Fibroblast of villous mesenchyme (primary cell): ENCODE measurements around the gene LTA. TPM values are rescaled to one million over a fixed set of nuclear protein-coding genes. Genes with fewer than 3 reads are reported as not detected.

ENCODE experiments used
- DNase-seq: peaks from one replicate; pipeline ENCODE4 v3.0.0-alpha.2; 2010; ENCODE audit warnings: low read depth
- H3K4me3 ChIP-seq: 2 replicates; pipeline ENCODE4 v1.5.1; 2011; ENCODE audit warnings: low read depth, mild to moderate bottlenecking, low read length
- total RNA-seq: library from RNA; depleted of rRNA; stranded (reverse); fragments of >200 nt; gene quantifications from 2 replicates; pipeline ENCODE4 v1.2.3, GENCODE V29; 2012
- TF ChIP-seq, protein P1 (sequence below): IDR thresholded peaks from 2 replicates; pipeline ENCODE4 v1.5.1; 2012; ENCODE audit warnings: low read depth, mild to moderate bottlenecking, low read length; ENCODE audit not compliant: insufficient read depth

The LTA gene
- total RNA-seq, 1 donor, result not detected

DNA sequence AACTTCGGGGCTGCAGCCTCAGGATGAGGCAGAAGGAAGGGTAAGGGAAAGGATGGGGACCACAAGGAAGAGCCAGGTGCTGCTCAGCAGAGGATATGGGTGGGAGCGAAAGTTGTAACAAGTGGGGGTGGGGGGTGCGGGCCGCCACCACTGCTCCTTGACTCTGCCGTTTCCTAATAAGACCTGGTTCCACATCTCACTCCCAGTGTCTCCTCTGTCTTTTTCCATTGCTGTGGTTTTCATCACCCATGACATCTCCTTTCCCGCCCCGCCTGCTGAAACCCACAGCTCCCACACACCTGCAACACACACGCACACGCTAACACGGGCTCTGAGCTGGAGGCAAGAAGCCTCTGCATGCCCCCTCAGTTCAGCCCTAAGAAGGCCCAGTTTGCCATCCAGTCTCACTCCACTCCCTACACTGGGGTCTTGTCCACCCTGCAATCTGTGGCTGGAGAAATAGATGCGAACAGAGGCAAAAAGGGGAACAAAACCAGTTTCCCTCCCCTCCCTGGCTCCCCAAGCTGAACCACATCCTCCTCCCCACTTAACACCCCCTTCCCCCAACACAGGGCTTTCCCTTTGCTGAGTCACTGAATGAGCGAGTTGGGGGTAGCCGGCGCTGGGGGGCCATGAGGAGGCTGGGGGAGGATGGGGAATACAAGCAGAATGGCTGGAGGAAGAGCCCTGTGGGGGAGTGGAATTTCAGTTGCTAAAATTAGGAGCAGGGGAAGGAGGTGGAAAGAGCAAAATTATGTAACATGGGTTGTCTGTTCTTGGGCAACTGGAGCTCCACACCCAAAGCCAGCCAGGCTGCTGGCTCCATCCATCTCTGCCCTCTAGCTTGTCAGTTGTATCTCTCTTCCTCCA, 13.2 kb upstream of the LTA start:
- H3K4me3 ChIP-seq, result no peak overlapping the region
- peak; percentile 30 for DNase-seq
- TF ChIP-seq, protein P1, sequence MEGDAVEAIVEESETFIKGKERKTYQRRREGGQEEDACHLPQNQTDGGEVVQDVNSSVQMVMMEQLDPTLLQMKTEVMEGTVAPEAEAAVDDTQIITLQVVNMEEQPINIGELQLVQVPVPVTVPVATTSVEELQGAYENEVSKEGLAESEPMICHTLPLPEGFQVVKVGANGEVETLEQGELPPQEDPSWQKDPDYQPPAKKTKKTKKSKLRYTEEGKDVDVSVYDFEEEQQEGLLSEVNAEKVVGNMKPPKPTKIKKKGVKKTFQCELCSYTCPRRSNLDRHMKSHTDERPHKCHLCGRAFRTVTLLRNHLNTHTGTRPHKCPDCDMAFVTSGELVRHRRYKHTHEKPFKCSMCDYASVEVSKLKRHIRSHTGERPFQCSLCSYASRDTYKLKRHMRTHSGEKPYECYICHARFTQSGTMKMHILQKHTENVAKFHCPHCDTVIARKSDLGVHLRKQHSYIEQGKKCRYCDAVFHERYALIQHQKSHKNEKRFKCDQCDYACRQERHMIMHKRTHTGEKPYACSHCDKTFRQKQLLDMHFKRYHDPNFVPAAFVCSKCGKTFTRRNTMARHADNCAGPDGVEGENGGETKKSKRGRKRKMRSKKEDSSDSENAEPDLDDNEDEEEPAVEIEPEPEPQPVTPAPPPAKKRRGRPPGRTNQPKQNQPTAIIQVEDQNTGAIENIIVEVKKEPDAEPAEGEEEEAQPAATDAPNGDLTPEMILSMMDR, result no peak

DNA sequence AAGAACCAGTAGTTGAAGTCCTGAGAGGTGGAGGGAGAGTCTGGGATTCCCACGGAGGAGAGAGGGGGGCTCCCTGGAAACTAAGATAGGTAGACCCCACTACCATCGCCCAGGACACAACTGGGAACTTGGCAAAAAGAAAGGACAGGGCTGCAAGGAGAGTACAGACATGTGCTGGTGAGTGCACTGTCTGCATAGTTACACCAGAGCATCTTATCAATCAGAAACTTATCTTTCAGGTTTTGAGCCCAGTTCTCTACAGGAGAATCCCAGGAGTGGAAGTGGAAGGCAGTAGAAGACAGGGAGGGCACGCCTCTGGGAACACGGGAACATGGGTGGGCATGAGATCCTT, 12.5 kb upstream of the LTA start:
- no peak overlapping the region for H3K4me3 ChIP-seq
- DNase-seq, result no peak
- TF ChIP-seq, protein P1, result no peak

DNA sequence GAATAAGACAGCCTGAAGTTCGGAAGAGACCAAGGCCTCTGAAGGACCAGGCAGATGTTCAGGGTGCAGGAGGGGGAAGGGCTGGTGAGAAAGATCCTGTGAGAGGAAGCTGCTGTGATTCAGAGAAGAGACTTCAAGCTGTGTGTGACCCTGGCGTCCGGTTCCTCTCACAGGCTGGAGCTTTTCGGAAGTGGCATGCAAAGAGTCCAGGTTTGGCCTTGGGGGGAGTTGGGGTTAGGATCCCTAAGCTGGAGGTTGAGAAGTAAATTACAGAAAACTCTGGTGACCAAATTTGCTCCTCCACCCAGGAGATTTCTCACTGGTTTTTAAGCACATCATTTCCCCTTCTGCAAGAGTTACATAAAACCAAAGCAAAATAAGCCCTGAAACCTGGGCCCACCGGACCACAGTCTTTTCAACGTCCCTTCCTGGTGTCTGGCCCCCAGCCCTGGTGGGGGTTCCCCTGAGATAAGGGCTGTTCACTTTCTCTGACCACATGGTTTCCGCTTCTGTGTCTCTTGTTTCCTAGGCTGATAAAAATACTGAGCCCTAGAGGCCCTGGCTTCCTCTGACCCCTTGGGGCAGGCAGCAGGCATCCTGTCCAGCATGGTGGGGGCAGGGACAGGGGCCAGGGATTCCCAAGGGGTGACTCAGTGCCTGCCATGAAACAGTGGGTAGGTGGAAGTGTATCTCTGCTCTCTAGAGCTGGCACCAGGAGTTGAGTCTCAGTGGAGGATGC, 12.0 kb upstream of the LTA start:
- peak; percentile 81 for DNase-seq
- no peak overlapping the region for H3K4me3 ChIP-seq
- TF ChIP-seq, protein P1, result no peak

DNA sequence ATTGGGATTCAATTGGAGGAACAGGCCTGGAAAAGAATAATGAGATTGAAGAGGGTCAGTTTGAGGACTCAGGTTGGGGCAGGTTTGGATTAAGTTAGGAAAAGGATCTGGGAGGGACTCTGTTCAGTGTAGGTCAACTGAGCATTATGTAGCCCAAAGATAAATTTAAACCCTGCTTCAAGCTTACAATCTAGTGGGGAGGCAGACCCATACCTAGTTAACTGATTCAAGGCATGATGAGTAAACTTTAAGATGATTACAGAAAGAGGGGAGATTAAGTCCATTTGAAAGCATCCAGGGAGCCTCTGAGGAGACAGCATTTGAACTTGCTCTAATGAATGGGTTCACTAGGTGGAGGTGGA, 11.4 kb upstream of the LTA start:
- no peak overlapping the region for H3K4me3 ChIP-seq
- TF ChIP-seq, protein P1, result no peak
- no peak for DNase-seq

DNA sequence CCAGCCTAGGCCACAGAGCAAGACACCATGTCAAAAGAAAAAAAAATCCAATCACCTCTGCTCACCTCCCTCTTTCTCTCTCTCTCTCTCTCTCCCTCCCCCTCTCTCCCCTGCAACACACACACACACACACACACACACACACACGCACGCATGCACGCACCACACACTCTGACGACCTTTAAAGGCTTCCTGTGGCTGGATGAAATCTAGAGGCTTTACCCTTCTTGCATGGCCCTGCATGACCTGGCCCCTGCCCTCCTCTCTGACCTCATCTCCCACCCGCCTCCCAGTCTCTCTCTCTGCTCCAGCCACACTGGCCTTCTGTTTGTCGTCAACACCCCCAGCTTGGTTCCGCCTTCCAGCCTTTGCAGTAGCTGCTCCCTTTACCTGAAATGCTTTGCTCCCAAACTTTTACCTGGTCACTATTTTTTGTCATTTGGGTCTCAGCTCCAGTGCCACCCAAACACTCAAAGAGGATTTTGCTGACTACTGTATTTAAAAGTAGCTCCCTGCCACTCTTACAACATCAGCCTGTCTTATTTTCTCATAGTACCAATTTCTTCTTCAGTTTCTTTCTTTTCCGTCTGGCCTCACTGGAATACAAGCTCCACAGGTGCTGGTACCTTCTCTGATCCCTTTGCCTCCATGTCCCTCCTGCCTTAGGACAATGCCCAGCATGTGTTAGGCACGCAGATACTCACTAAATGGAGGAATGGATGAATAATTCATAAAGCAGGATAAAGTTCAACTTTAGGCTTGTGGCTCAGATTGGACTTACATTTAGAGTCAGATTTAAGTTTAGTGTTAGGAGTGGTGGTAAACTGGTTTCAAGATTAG, 4.3 kb upstream of the LTA start:
- DNase-seq, result no peak
- H3K4me3 ChIP-seq, result no peak overlapping the region
- TF ChIP-seq, protein P1, result no peak

DNA sequence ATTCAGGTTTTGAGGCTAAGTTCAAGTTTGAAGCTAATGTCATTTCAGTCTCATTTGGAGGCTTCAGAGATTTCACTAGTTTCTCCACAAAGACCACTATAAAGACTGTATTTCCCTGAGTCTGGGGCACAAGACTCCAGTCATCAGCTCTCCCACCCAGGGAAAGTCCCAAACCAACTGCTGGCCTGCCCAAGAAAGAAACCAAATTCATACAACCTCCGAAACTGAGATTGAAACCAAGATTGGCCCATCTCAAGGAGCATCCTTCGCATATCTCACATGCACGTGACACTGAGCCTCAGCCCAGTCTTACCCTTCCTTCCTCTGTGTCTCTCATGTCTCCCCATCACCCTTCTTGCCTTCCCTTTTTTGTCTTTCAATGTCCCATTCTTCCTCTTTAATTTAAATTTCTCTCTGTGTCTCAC, 3.5 kb upstream of the LTA start:
- H3K4me3 ChIP-seq, result no peak overlapping the region
- TF ChIP-seq, protein P1, result no peak
- no peak for DNase-seq
